ENCODE data around the gene TICAM2. TPM values are rescaled to one million over a fixed set of nuclear protein-coding genes. Genes with fewer than 3 reads are reported as not detected.

TICAM2 gene
- total RNA-seq, 1 donor from 2014 or later = 6.9 TPM

DNA sequence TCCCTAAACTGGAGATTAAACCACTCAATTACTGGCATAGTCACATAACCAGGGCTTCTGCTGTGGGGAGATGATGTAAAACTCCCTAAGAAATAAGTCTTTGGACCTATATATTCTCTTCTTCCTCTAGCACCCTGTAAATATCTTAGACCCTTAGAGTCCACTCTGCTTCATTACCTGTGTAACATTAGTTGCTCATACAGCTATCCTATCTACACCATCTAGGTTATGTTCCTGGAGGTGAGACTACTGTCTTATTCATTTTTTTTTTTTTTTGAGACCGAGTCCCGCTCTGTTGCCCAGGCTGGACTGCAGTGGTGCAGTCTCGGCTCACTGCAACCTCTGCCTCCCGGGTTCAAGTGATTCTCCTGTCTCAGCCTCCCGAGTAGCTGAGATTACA is 9.6 kb upstream of the TICAM2 start:
- Histone ChIP-seq H3K27me3 (no peaks in the 10 kb centered on the region), H3K4me3 (no peak overlapping the region), H3K36me3 (peaks cover 26% of the 10 kb centered on the region), H3K9me3 (no peaks in the 10 kb centered on the region), H3K4me1 (no peaks in the 10 kb centered on the region), H3K27ac (no peak overlapping the region)
- ATAC-seq = no peak
- intact Hi-C loops (cut with DNase I) = no loop called here
- TF ChIP-seq, protein P1, sequence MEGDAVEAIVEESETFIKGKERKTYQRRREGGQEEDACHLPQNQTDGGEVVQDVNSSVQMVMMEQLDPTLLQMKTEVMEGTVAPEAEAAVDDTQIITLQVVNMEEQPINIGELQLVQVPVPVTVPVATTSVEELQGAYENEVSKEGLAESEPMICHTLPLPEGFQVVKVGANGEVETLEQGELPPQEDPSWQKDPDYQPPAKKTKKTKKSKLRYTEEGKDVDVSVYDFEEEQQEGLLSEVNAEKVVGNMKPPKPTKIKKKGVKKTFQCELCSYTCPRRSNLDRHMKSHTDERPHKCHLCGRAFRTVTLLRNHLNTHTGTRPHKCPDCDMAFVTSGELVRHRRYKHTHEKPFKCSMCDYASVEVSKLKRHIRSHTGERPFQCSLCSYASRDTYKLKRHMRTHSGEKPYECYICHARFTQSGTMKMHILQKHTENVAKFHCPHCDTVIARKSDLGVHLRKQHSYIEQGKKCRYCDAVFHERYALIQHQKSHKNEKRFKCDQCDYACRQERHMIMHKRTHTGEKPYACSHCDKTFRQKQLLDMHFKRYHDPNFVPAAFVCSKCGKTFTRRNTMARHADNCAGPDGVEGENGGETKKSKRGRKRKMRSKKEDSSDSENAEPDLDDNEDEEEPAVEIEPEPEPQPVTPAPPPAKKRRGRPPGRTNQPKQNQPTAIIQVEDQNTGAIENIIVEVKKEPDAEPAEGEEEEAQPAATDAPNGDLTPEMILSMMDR (IDR thresholded peaks at IDR 0.05) = no peak
- DNase-seq = no peak

DNA sequence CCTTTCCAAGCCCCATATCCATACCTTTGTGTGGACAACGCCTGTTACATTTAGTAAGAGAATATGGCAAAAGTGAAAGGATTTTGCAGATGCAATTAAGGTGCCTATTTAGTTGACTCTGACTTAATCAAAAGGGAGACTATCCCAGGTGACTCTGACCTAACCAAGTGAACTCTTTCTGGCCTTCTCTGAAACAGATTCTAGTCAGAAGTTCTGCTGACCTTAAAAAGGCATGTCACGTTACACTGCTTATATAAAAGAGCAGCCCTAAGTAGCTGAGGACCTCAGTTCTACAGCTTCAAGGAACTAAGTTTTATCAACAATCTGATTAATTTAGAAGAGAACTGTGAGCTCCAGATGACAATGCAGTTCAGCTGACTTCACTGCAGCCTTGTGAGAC is 5.7 kb upstream of the TICAM2 start:
- Histone ChIP-seq H3K9me3 (no peaks in the 10 kb centered on the region), H3K27ac (no peak overlapping the region), H3K4me1 (peaks cover 3% of the 10 kb centered on the region), H3K36me3 (peaks cover 3% of the 10 kb centered on the region), H3K27me3 (no peaks in the 10 kb centered on the region), H3K4me3 (no peak overlapping the region)
- no peak for ATAC-seq
- DNase-seq = no peak
- intact Hi-C loops (cut with DNase I) = no loop called here
- TF ChIP-seq, protein P1 (IDR thresholded peaks at IDR 0.05) = no peak

DNA sequence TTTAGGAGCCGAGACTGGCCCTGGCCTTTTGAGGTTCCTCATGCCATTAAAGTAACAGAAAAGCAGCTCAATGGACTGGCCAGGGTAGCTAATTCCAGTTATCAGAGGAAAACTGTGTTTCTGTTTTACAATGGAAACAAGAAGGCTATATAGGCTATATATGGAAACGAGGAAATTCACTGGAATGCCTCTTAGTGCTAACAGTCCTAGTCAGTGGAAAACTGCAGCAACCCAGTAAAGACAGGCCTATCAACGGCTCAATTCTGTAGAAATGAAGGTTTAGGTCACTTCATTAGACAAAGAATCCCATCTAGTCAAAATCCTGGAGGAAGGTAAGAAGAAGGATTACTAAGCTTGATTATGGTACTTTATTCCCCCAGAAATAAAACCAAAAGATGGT is 3.2 kb upstream of the TICAM2 start:
- Histone ChIP-seq H3K4me3 (no peak overlapping the region), H3K27me3 (no peaks in the 10 kb centered on the region), H3K36me3 (no peaks in the 10 kb centered on the region), H3K9me3 (no peaks in the 10 kb centered on the region), H3K27ac (no peak overlapping the region), H3K4me1 (peaks cover 16% of the 10 kb centered on the region)
- DNase-seq = no peak
- intact Hi-C loops (cut with DNase I) = no loop called here
- no peak for ATAC-seq
- TF ChIP-seq, protein P1 (IDR thresholded peaks at IDR 0.05) = no peak

DNA sequence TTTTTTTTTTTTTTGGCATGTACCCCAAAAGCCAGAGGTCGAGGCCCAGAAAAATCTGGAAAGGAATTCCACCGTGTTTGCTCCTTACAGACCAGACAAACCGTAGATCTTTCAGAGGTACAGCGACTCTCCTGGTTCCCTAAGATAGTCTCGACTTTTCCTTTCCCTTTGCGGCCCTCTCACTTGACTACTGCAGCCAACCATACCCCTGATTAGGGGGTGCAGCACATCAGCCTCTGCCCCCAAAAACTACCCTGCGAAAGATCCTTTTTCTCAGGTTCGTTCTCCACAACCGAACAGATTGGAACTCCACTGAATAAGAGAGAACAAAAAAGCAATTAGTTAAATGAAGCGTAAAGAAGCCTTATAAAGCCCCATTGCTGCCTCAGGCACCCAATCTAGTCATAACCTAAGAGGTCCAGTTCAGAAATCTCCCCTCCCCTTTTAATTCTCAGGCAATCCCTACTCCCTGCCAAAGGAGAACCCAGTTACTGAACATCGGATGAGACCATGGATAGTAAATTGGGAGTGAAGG is 379 bp upstream of the TICAM2 start:
- Histone ChIP-seq H3K27ac (peak overlapping the region; percentile 89), H3K27me3 (no peaks in the 10 kb centered on the region), H3K4me3 (peak overlapping the region; percentile 82), H3K36me3 (no peaks in the 10 kb centered on the region), H3K4me1 (peaks cover 30% of the 10 kb centered on the region), H3K9me3 (no peaks in the 10 kb centered on the region)
- peak; percentile 5 for ATAC-seq
- intact Hi-C loops (cut with DNase I) = no loop called here
- TF ChIP-seq, protein P1 (IDR thresholded peaks at IDR 0.05) = no peak
- no peak for DNase-seq

DNA sequence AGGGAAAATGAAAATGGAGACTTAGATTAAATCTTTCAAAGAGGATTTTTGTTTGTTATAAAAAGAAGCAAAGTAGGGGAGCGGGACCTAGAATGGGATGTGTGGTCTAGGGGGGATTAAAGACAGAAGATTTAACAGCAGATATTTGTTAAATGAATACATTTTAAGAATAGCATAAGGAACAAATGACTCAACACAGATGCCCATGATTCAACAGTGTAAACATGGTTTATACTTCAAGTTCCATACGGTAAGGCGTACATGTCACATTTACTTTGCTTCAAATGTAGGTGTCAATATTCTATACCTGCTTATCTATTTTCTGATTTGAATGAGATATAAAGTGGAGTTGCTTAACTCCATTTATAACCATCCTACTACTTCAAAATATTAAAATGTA is 1.5 kb downstream of the TICAM2 start:
- no peak for ATAC-seq
- no peaks in the 10 kb centered on the region for H3K36me3 ChIP-seq
- H3K9me3 ChIP-seq = no peaks in the 10 kb centered on the region
- intact Hi-C loops (cut with DNase I) = no loop called here
- H3K4me3 ChIP-seq = peak overlapping the region; percentile 82
- no peak for DNase-seq
- no peak overlapping the region for H3K27ac ChIP-seq
- no peaks in the 10 kb centered on the region for H3K27me3 ChIP-seq
- TF ChIP-seq, protein P1 (IDR thresholded peaks at IDR 0.05) = no peak
- peaks cover 33% of the 10 kb centered on the region for H3K4me1 ChIP-seq

DNA sequence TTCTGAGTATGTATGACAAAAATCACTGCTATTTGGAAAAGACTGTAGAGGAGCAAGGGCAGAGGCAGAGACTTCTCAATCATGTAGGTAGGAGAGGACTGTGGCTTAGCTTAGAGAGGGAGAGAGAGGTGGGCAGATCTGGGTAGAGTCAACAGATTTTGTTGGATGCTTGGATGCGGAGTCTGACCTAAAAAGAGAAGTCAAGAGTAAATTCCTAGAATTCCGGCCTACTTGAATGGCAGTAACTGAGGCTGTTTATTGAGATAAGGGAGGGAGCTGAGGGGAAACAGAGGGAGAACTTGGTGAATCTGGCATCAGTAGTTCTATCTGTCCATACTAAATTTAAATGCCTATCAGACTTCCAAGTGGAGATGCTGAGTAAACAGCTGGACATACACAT is 2.4 kb downstream of the TICAM2 start:
- peak; percentile 5 for ATAC-seq
- intact Hi-C loops (cut with DNase I) = no loop called here
- TF ChIP-seq, protein P1 (IDR thresholded peaks at IDR 0.05) = no peak
- Histone ChIP-seq H3K27ac (no peak overlapping the region), H3K4me3 (no peak overlapping the region), H3K27me3 (no peaks in the 10 kb centered on the region), H3K4me1 (peaks cover 33% of the 10 kb centered on the region), H3K36me3 (no peaks in the 10 kb centered on the region), H3K9me3 (no peaks in the 10 kb centered on the region)
- no peak for DNase-seq

All from upper lobe of right lung (tissue), 1 donor.